DMS153 treated with DMSO at 0.1 percent for 48 hours (cell line): Measurements from ENCODE around the gene TBC1D10A.

Experiments
- DNase-seq: peaks from one replicate; lab custom pipeline; 2025; ENCODE audit not compliant: unreplicated experiment; lab: John Stamatoyannopoulos, UW

The TBC1D10A gene

DNA sequence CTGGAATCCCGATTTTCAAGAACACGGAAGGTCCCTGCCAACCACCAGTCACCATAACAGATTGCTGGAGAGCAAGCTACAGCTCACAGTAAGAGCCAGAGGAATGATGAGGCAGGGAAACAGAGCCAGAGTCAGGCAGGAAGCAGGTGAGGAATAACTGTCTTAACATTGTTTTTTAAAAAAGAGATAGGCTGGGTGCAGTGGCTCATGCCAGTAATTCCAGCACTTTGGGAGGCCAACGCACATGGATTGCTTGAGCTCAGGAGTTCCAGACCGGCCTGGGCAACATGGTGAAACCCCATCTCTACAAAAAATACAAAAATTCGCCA is 24.0 kb downstream of the TBC1D10A start:
- DNase-seq = no peak

DNA sequence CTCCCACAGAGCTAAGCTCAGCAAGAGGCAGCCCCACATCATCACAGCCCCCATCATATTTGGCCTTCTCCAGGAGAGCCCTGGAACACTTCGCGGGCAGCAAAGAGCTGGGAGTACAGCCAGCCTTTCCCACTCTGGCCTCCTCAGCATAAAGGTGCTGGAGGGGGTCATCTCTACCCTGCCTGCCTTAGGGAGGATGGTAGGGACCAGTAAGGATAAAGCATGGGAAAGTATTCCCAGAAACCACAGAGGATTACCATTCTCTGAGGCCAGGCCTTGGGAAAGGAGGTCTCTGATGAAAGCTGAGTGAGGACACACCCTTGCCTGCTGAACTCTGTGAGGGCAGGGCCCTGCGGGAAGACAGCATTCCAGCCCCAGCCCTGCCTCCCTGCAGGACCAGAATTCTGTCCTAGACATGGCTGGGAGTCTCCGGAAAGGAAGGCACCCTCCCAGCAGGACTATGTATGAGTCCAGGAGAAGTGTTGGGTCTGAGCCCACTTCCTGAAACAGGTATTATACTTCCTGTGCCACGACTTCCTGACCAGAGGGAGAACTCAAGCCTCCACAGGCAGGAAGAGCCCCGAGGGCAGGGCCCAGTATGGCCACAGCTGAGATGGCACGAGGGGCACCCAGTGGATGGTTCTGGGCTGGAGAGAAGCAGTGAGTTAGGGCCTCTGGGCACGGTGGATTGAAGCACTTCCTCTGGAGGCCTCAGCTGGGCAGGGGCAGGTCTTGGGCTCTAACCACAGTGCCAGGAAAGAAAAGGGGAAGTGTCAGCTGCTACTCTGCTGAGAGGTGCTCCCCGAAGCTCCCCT is 24.5 kb downstream of the TBC1D10A start:
- no peak for DNase-seq

DNA sequence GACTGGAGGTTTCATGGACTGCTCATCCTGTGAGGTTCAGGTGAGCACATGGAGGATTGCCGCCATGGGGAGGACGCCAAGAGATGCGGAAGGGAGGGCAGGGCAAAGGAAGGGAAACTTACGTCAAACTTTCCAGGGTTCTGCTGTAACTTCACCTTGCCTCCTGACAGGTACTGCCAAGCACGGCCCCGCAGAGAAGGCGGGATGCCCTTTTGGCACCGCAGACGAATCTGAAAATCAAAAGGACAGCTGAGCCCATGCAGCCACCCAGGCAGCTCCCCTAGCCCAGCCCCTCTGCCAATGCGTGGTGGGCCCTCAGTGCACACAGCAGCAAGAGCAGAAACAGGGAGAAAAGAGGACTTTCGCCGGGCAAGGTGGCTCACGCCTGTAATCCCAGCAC is 27.4 kb downstream of the TBC1D10A start:
- no peak for DNase-seq

DNA sequence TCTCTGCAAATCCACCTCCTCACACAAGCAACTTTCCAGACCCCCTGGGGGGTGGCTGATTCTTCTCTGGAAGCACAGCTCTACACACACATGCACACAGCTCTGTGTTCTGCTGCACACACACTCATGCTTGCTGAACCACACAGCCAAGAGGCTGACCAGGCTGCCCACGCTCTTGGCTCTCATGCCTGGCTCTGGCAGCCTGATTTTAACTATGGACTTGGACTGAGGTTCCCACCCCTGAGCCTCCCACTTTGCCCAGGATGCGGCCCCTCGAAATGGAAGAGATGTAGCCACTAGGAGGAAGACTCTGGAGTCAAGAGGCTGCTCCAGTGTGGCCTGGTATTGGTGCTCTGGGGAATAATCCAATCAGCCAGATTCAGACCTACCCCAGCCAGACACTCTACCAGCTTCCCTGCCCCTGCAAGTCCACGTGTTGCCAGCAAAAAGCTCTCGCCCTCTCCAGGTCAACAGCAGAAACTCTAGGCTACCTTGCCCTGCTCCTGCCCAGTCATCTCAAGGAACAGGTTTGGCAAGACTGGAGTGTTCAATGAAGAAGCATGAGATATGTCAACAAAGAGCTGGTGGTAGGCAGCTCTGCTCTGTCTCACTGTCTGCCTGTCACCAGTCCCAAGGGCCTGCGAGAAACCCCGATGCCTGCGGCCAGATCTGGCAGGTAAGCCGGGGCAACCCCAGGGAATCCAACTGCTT is 28.6 kb downstream of the TBC1D10A start:
- no peak for DNase-seq

DNA sequence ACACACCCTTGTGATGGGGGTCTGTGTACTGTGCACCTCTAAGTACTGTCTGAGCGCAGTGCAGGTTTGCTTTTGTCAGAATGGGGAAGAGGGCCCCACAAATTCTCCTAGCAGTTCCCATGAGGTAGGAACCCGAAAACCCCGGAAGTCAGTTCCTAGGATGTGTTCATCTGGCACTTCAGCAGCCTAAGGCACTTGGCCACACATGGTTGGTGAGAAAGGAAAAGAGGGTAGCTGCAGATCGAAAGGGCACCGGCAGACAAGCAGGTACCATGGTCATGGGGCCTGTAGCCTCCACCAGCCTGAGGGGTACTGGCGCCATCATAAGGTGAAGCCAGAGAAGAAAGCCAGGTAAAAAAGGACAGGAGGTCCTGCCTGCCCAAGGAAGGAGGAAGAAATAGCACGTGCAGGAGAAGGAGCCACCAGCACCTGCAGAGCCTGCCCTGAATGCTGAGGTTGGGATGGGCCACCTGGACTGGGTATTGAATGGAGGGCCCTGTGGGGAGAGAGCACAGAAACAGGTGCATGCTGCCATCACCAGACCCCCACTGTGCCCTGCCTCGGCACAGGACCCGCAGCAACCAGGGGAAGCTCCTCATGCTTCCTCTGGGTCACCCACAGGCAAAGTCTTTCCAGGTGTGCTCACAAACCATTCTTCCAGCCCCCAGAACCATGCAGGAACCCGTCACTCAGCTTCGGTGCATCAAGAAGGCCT is 29.3 kb downstream of the TBC1D10A start:
- no peak for DNase-seq

DNA sequence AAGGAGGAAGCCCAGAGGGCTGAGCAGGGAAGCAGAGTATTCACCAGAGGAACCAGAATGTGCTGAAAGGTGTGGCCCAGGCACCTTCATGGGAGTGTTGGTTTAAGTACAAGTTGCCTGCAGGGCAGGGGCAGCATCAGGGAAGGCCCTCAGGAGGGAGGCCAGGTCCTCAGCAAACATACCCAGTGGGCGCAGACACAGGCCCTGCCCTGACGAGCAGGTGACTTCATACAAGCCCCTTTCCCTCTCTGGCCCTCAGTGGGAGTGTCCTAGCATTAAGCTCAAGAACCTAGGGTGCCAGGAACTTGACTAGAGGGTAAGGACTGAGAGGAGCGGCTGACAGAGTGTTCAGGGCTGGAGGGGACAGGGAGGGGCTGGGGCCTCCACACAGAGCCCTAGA is 29.9 kb downstream of the TBC1D10A start:
- no peak for DNase-seq

DNA sequence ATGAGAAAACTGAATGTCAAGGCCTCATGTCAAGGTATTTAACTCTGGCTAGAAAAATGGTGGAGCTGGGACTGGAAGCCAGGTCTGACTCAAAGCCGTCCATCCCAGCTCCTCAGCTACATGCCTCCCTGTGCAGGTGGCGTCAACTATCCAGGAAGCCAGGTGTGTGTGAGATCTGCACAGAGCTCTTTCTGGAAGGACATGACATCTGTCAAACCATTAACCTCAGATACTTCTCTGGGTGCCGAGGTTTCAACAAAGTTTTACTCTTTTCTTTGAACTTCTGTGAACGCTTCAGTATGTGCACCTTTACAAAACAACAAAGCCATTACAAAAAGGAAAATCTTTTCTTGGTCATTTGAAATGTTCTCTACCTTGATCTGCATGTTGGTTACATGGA is 30.4 kb downstream of the TBC1D10A start:
- no peak for DNase-seq

DNA sequence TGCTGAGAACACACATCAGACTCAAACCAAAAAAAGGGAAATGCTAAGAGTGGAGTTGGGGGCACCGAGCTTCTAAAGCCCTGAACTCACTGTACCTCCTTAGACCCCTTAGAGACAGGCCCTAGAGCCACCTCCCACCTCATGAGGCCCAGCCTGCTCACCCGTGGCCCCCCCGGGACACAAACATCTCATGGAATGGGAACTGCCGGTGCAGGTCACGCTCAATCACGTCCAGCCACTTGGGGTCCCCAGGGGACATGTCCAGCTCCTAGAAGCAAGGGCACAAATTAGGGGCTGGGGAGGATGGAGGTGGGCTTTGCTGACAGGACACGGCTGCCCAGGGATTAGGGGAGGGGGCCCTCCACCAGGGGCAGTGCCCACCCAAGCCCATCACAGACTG is 31.2 kb downstream of the TBC1D10A start:
- DNase-seq = no peak

DNA sequence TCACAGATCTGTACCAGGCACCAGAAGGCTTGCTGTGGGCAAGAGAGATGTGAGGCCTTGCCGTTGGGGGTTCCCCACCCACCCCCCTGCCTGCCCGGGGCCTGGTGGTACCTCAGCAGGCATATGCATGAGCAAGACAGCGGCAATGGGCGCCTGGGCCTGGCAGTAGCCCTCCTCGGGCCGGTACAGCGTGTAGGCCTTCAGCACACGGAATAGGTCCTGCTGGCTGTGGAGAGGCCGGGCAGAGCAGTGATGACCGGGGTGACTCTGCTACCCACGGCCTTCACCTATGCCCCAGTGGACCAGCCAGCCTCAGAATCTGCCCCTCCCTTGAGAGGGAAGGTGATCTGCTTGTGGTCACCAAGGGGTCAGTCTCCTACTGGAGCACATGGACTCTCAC is 31.9 kb downstream of the TBC1D10A start:
- DNase-seq = no peak

DNA sequence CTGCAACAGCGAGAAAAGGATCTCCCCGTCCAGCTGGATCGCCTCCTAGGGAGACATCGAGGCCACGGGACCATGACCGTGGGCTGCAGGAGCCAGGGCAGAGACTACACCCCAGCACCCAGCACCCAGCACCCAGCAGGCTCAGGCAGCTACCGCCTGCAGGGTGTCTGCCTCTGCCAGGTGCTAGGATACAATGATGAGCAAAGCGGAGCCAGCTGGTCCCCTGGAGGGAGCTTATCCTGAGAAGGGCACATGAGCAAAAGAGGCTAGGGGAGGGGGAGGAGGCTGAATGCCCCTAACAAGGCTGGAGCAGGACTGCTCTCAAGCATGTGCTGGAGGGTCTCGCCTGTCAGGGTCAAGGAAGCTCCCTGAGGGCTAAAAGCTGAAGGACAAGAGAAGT is 32.7 kb downstream of the TBC1D10A start:
- no peak for DNase-seq

DNA sequence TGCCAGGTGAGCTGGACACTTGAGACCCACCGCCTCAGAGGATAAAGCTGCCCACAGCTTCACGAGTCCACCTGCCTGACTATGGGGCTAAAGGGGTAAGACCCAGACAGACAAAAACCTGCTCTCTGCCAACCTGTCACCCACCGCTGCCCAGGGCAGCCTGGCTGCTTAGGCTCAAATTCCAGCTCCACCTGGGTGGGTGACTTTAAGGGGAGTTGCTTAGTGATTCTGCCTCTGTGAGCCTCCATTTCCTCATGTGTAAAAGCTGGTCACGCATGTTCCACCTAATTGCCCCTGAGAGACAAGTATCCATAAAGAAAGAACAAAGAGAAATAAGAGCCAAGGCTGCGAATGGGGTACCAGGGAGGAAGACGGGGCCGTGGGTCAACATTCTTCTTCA is 33.7 kb downstream of the TBC1D10A start:
- DNase-seq = no peak

DNA sequence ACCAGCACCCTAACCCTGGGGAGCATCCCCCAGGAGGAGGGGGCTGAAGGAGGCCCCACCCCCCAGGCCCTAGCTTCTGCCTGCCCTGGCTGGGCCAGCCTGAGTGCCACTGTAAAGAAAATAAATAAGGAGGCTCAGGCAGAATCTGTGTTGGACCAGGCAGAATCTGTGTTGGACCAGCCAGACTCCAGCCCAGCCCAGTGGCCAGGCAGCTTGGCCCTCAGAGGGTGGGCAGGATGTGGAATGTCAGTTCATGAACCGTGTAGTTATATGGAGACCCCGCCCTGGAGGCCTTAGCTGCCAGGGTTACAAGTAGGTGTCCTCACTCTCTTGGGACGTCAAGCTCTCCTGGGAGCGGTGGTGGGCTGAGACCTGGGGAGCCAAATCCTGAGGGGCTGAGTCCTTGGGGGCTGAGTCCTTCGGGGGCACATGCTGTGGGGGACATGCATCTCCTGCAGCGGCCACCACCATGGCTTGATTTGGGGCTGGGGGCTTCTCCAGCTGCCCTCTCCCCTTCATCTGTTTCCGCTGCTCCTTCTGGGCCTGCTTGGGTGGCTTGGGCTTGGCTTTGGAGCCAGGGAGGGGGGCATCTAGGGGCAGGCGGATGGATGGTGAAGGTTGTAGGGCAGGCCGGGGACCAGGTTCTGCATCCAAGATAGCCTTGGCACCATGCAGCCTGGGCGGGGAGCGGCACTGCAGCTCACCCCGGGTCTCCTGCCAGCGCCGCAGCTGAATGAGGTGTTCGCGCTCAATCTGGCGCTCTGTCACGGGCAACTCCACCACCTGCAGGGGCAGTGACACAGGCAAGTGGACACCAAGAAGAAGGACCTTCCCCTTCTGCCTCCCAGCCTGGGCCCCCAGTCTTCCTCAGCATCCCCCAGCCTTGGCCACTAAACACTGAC is 34.4 kb downstream of the TBC1D10A start:
- no peak for DNase-seq

DNA sequence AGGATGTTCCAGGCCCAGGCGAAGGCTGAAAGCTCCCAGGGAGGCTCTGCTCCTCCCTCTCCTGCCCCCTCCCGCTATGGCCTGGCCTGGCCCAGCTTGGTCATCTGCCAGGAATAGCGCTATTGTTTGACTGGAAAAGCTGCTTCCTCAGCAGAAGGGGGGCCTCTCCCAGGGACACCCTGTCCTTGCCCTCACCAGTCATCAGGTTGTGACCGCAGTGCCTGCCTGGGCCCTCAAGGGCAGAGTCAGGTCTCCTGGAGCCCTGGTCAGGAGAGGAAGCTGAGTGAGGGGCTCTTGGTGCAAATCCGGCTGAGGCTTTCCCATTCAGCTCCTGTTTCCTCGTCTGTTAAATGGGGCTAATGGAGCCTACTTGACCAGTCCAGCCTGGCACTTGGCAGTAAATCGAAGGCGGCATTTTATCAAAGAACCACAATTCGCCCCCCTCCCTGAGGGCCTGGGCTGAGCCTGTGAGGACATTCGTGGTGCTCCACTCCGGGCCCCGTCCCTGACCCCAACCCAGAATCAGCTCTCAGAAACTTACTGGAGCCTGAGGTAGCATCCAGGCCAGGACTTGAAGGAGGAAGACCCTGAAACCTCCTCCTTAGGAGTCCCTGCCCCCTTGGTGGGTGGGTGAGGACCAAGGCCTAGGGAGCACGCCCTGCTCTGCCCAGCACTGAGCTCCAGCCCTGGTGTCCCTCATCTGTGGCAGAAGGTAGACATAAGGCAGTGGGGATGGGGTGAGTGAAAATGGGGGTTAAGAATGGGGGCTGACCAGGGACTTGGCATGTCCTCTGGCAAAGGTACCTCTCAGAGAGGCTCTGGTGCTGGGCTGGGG is 35.5 kb downstream of the TBC1D10A start:
- DNase-seq = peak; percentile 84

DNA sequence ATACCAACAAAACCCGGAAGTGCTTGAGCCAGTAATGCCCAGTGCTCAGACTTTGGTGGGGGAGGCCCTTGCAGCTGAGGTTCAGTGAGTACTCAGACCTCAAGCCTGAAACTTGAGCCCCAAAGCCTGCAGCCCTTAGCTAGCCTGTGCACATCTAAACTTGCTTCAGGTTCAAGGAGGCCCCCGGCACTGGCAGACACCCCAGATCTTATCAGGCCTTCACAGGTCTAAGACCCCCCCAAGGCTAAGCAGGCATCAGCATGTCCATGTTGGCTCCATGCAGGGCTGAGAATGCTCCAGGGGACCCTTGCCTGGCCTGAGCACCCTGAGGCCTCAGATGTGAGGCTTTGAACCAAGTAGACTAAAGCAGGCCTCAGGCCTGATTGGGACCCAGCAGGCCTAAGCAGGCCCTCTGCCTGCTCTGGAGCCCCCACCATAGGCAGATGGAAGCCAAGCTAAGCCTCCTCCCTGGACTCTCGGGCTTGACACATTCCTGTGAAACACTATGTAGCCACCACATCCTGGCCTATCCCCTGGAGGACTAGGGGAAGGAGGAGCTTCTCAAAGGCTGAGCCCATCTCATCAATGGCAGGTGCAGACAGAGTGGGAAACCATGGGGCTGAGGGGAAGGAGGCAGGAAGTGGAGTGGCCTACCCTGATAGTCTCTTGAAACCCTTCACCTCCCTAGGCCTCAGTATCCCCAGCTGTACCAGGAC is 36.2 kb downstream of the TBC1D10A start:
- peak; percentile 84 for DNase-seq

DNA sequence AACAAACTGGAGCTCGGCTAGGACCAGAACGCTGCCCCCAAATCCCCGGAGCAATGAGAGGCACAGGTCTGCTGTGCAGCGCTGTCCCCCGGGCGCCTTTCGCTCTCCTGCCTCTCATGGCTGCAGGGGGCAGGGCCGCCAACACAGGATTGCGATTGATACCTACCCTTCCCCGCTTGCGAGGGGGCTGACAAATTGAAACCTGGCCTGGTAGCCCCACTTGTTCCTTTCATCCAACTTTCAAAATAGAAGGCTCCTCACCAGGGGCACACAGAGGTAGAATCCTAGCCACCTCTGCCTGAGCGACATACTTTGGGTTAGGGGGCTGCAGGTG is 36.8 kb downstream of the TBC1D10A start:
- DNase-seq = no peak

DNA sequence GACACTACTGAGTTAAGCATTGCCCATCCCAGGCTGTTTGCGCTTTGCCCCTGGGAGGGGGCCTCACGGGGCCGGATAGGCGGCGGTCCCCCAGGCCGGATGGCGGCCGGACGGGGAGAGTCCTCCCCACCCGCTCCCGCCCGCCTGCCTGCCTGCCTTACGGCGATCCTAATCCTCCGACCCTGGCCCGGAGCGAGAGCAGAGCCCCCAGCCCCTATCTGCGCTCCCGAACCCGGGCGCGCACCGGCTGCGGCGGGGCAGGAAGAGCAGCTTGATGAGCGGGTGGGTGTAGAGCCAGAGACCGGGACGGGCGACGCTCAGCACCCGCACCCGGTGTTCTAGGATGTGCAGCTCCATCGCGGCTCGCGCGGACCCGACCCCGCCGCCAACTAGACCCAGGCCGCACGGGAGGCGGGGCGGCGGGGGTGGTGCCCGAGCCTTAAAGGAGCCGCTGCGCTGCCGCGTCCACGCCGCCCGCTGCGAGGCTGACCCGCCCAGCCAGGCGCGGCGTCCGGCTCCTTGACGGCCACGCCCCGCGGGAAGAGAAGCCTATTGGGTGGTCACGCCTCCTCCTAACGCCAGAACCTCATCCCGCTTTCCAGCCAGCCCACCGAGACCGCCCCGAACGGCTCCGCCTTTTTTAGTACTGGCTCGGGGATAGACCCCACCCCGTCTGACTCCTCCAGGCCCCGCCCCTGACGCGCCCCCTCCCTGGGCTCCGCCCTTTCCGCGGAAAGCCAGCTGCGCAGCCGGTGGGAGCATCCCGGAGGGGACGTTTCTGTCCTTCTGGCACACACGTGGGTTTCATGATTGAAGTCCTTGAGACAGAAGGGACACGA is 37.4 kb downstream of the TBC1D10A start, which contains the start of gene CASTOR1:
TSS of gene CASTOR1 (minus strand) at position 365 of the 839 bp plus-strand sequence. CDS start at position 357, 8 bp downstream.
- peak; percentile 93 for DNase-seq

DNA sequence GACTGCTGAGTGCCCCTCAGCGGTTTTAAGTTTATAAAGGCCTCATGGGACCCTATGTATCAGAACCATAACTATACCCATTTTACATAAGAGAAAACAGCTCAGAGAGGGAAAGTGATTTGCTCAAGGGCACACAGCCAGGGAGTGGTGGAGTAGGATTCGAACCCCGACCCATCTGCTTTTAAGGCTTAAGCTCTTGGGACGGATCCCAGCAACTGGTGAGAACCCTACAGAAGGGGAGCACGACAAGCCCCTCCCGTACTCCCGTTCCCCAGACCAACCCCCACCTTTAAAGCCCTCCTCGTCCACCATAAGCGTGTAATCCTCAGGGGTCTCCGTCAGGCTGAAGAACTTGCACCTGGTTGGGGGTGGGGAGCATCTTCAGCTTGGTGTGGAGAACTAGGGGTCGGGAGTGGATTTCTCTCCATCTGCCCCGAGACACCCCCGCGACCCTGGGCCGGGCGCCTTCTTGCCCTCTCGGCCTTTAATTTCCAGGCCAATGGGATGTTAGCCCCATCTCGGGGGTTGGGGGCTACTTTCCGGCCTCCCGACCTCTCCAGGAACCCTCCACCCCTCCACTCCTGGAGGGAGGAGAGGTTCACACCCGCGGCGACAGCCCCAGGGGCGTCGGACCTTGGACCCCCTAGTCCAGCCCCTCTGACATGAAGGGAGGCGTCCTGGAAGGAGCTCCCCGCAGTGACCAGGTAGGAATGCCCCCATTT is 38.2 kb downstream of the TBC1D10A start:
- DNase-seq = no peak
